Measurements from ENCODE around the gene CCDC24. TPM values are rescaled to one million over a fixed set of nuclear protein-coding genes. Genes with fewer than 3 reads are reported as not detected.
A peak's percentile ranks its signal among the peaks of the same experiment; 100 is the strongest.

The CCDC24 gene
- total RNA-seq, 4 donors from 2014 or later: 3.0 to 7.3 (median 4.7) TPM

GRCh38 chr1:43987159-43987902, 4.1 kb upstream of the CCDC24 start:
- Histone ChIP-seq H3K9me3 (no peaks in the 10 kb centered on the region), H3K4me3 (no peak overlapping the region), H3K27me3 (no peaks in the 10 kb centered on the region), H3K4me1 (peaks cover 7 to 21% (median 14%) of the 10 kb centered on the region in 3 donors), H3K27ac (no peak overlapping the region), H3K36me3 (peaks cover 0 to 41% (median 3%) of the 10 kb centered on the region in 3 donors)
- TF ChIP-seq CTCF (IDR thresholded peaks at IDR 0.05) (no peak), POLR2A (IDR thresholded peaks at IDR 0.05) (no peak)
- no peak for DNase-seq
- intact Hi-C loops (cut with DNase I): no loop called here
- 74 to 78% methylated on average over 6 of the region's 6 CpGs for WGBS, 2 donors

- peaks cover 0 to 13% (median 0%) of the 10 kb centered on the region in 3 donors for H3K36me3 ChIP-seq
- H3K9me3 ChIP-seq: no peaks in the 10 kb centered on the region
- intact Hi-C loops (cut with DNase I): no loop called here
These were observed 864 bp upstream of the CCDC24 start for GRCh38 chr1:43990271-43991199.

DNA sequence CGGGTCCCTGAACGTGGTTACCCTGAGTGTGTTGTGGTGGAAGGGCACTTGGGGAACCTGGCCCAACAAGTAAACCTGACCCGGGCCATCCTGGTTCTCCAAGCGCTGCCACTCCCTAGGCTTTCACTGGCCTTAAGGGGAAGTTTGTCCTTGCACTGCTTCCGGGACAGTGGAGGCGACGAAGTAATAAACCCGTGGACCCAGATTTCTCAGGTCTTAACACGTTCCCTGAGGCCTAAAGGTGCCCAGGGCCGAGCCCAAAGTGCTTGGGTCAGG, 261 bp upstream of the CCDC24 start:
- 0 to 2% methylated on average over 6 to 7 of the region's 10 CpGs for WGBS, 2 donors
- no peaks in the 10 kb centered on the region for H3K27me3 ChIP-seq
- TF ChIP-seq CTCF (IDR thresholded peaks at IDR 0.05) (no peak), POLR2A (IDR thresholded peaks at IDR 0.05) (no peak)
- no peak for DNase-seq
- H3K27ac ChIP-seq: peak overlapping the region; percentile 76 to 88 (median 84)
- peaks cover 7 to 39% (median 20%) of the 10 kb centered on the region in 3 donors for H3K4me1 ChIP-seq
- H3K36me3 ChIP-seq: peaks cover 0 to 7% (median 0%) of the 10 kb centered on the region in 3 donors
- H3K4me3 ChIP-seq: peak overlapping the region; percentile 48 to 78 (median 64)
- intact Hi-C loops (cut with DNase I): no loop called here
- H3K9me3 ChIP-seq: no peaks in the 10 kb centered on the region

More at GRCh38 chr1:43990271-43991199, 864 bp upstream of the CCDC24 start:
- TF ChIP-seq CTCF (IDR thresholded peaks at IDR 0.05) (no peak), POLR2A (IDR thresholded peaks at IDR 0.05) (no peak)
- WGBS, 2 donors: 66 to 75% methylated on average over 9 to 15 of the region's 19 CpGs
- DNase-seq: no peak
- H3K4me3 ChIP-seq: peak overlapping the region; percentile 48 to 78 (median 64)
- H3K27me3 ChIP-seq: no peaks in the 10 kb centered on the region
- peaks cover 7 to 38% (median 20%) of the 10 kb centered on the region in 3 donors for H3K4me1 ChIP-seq
- H3K27ac ChIP-seq: peak overlapping the region; percentile 76 to 88 (median 84)

- Histone ChIP-seq H3K4me1 (peaks cover 12 to 50% (median 20%) of the 10 kb centered on the region in 3 donors), H3K27me3 (no peaks in the 10 kb centered on the region), H3K4me3 (peak overlapping the region; percentile 48 to 78 (median 64)), H3K9me3 (no peaks in the 10 kb centered on the region), H3K36me3 (peaks cover 0 to 4% (median 0%) of the 10 kb centered on the region in 3 donors), H3K27ac (peak overlapping the region; percentile 76 to 88 (median 84))
- intact Hi-C loops (cut with DNase I): no loop called here
- DNase-seq: no peak
- TF ChIP-seq POLR2A (IDR thresholded peaks at IDR 0.05) (no peak), CTCF (IDR thresholded peaks at IDR 0.05) (no peak)
- 39 to 41% methylated on average over 4 to 7 of the region's 11 CpGs for WGBS, 2 donors
These were observed 1.0 kb downstream of the CCDC24 start for GRCh38 chr1:43992232-43992995.
